Lung (tissue), 12 donors: ENCODE measurements around the gene DFFA. TPM values are rescaled to one million over a fixed set of nuclear protein-coding genes. Genes with fewer than 3 reads are reported as not detected.

Source experiments
- ATAC-seq: fragments of 200-7000 bp; cut with Tn5 transposase; one replicate; pipeline ENCODE4 v1.9.1; 2020; ENCODE audit warnings: moderate number of reproducible peaks; ENCODE audit not compliant: insufficient read depth, low FRiP score
- DNase-seq, 3 donors: peaks; one replicate each; pipeline ENCODE4 v3.0.0-alpha.2; 2013 to 2017
- H3K27ac ChIP-seq, 2 donors: one replicate each; pipeline ENCODE4 v1.5.1; 2013; ENCODE audit warnings: mild to moderate bottlenecking in 2 of 2, moderate library complexity in 2 of 2, control low read depth in 1 of 2, inconsistent platforms in 1 of 2, low read depth in 1 of 2, low read length in 1 of 2
- H3K27me3 ChIP-seq, 3 donors: one replicate each; pipeline ENCODE4 v1.5.1; 2013; ENCODE audit warnings: low read length in 2 of 3; ENCODE audit not compliant: control insufficient read depth in 3 of 3, insufficient read depth in 3 of 3
- H3K36me3 ChIP-seq, 4 donors: one replicate each; pipeline ENCODE4 v1.5.1; 2013; ENCODE audit warnings: low read length in 4 of 4, mild to moderate bottlenecking in 1 of 4, moderate library complexity in 1 of 4; ENCODE audit not compliant: control insufficient read depth in 4 of 4, insufficient read depth in 4 of 4
- H3K4me1 ChIP-seq, 5 donors: one replicate each; pipeline ENCODE4 v1.5.1; 2013; ENCODE audit warnings: low read length in 5 of 5, mild to moderate bottlenecking in 2 of 5, moderate library complexity in 1 of 5; ENCODE audit not compliant: control insufficient read depth in 5 of 5, insufficient read depth in 5 of 5
- H3K4me3 ChIP-seq: one replicate; pipeline ENCODE4 v1.5.1; 2013; ENCODE audit warnings: mild to moderate bottlenecking, control low read depth, moderate library complexity
- H3K9ac ChIP-seq, 2 donors: one replicate each; pipeline ENCODE4 v1.5.1; 2013; ENCODE audit warnings: low read length in 2 of 2, control low read depth in 1 of 2; ENCODE audit not compliant: insufficient read depth in 1 of 2
- H3K9me3 ChIP-seq, 4 donors: one replicate each; pipeline ENCODE4 v1.5.1; 2013; ENCODE audit warnings: low read length in 3 of 4, mild to moderate bottlenecking in 1 of 4, moderate library complexity in 1 of 4; ENCODE audit not compliant: control insufficient read depth in 4 of 4, insufficient read depth in 3 of 4
- CTCF ChIP-seq: IDR thresholded peaks from 2 replicates; pipeline ENCODE4 v1.5.1; 2012; ENCODE audit warnings: mild to moderate bottlenecking; ENCODE audit errors: control extremely low read depth, extremely low read depth
- WGBS, 2 donors: extraction: QIAGEN DNeasy Blood & Tissue Kit; methylation state at CpG; one replicate each; pipeline ENCODE4 v1.1.7; 2013; 5-methylcytosine and 5-hydroxymethylcytosine counted together
- polyA plus RNA-seq, 2 donors: library from polyadenylated mRNA; stranded (reverse); fragments of 200-250 nt; gene quantifications; one replicate each; pipeline ENCODE4 v1.2.1, GENCODE V29; 2013
- total RNA-seq, 2 donors: library from RNA; depleted of rRNA in 1 of 2; stranded (reverse); fragments of >200 nt in 1 of 2; gene quantifications; one replicate each; pipeline ENCODE4 v1.2.1, GENCODE V29; 2014 to 2021
- donor health status: control.
- donor health status: control.
- donor health status: Bipolar disorder and iron deficiency.
- donor health status: healthy.
- donor health status: DM: yes; HTN: yes; CAD: no.

DFFA gene
- total and polyA plus RNA-seq, 4 donors: 13.8 to 37.4 (median 27.1) TPM

- no peak for ATAC-seq
- Histone ChIP-seq H3K4me3 (no peak overlapping the region), H3K36me3 (peaks cover 0 to 2% (median 0%) of the 10 kb centered on the region in 4 donors), H3K27ac (no peak overlapping the region), H3K9ac (no peak overlapping the region), H3K27me3 (no peaks in the 10 kb centered on the region), H3K9me3 (no peaks in the 10 kb centered on the region), H3K4me1 (peaks cover 0 to 5% (median 0%) of the 10 kb centered on the region in 5 donors)
- TF ChIP-seq CTCF: no peak
- no peak for DNase-seq
- WGBS, 2 donors: 54 to 72% methylated on average over 7 of the region's 7 CpGs
Measured at GRCh38 chr1:10438677-10439163, 33.6 kb downstream of the DFFA start.

DNA sequence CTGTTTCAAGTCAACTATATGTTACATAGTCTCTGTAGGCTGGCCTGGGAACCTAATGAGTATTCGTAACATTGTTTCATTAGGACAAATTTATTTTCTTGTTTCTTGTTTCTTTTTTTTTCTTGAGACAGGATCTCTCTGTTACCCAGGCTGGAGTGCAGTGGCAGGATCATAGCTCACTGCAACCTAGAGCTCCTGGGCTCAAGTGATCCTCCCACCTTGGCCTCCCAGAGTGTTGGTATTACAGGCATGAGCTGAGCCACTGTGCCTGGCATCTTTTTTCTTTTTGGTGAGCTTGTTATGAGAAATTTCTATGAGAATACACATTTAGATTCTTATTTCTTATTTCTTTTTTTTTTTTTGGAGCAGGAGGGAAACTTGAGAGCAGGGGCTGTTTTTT lies 35.3 kb downstream of the DFFA start:
- no peak for ATAC-seq
- peaks cover 0 to 13% (median 0%) of the 10 kb centered on the region in 5 donors for H3K4me1 ChIP-seq
- no peaks in the 10 kb centered on the region for H3K27me3 ChIP-seq
- no peak overlapping the region for H3K4me3 ChIP-seq
- no peak overlapping the region for H3K27ac ChIP-seq
- 94 to 99% methylated on average over 1 of the region's 1 CpG for WGBS, 2 donors
- no peak overlapping the region for H3K9ac ChIP-seq
- H3K9me3 ChIP-seq: no peaks in the 10 kb centered on the region
- no peak for TF ChIP-seq CTCF
- H3K36me3 ChIP-seq: peaks cover 0 to 2% (median 0%) of the 10 kb centered on the region in 4 donors
- DNase-seq: no peak

- H3K27ac ChIP-seq: no peak overlapping the region
- ATAC-seq (no peak), DNase-seq (no peak)
- H3K4me3 ChIP-seq: no peak overlapping the region
- H3K4me1 ChIP-seq: peaks cover 0 to 25% (median 3%) of the 10 kb centered on the region in 5 donors
- no peaks in the 10 kb centered on the region for H3K9me3 ChIP-seq
- no peaks in the 10 kb centered on the region for H3K27me3 ChIP-seq
- H3K36me3 ChIP-seq: peaks cover 0 to 2% (median 0%) of the 10 kb centered on the region in 4 donors
- 96 to 97% methylated on average over 5 of the region's 5 CpGs for WGBS, 2 donors
- H3K9ac ChIP-seq: no peak overlapping the region
- no peak for TF ChIP-seq CTCF
Measured at GRCh38 chr1:10434590-10434989, 37.7 kb downstream of the DFFA start.

- peaks cover 0 to 24% (median 3%) of the 10 kb centered on the region in 5 donors for H3K4me1 ChIP-seq
- 79 to 91% methylated on average over 11 of the region's 11 CpGs for WGBS, 2 donors
- no peak for TF ChIP-seq CTCF
- H3K27ac ChIP-seq: no peak overlapping the region
- peaks cover 0 to 2% (median 0%) of the 10 kb centered on the region in 4 donors for H3K36me3 ChIP-seq
- H3K4me3 ChIP-seq: no peak overlapping the region
- H3K27me3 ChIP-seq: no peaks in the 10 kb centered on the region
- ATAC-seq (no peak), DNase-seq (no peak)
- H3K9ac ChIP-seq: no peak overlapping the region
- H3K9me3 ChIP-seq: no peaks in the 10 kb centered on the region
Measured at GRCh38 chr1:10433790-10434189, 38.5 kb downstream of the DFFA start.
